GM12872 (cell line): ENCODE results near the gene ZNF618.

Experiments
- CTCF ChIP-seq: IDR thresholded peaks from 3 replicates; pipeline ENCODE4 v1.5.1; 2011; ENCODE audit warnings: low read depth, mild to moderate bottlenecking, low read length, moderate library complexity; ENCODE audit not compliant: insufficient read depth

ZNF618 gene

GRCh38 chr9:114037961-114038723 is 162.0 kb downstream of the ZNF618 start:
- TF ChIP-seq CTCF, result no peak

GRCh38 chr9:114038724-114039313 is 162.7 kb downstream of the ZNF618 start:
- TF ChIP-seq CTCF, result no peak

- no peak for TF ChIP-seq CTCF
Measured at GRCh38 chr9:114039484-114039883, 163.4 kb downstream of the ZNF618 start.

GRCh38 chr9:114046237-114046755 is 170.2 kb downstream of the ZNF618 start:
- TF ChIP-seq CTCF, result no peak

- no peak for TF ChIP-seq CTCF
Measured at GRCh38 chr9:114046875-114047274, 170.8 kb downstream of the ZNF618 start.

GRCh38 chr9:114047717-114048116 is 171.6 kb downstream of the ZNF618 start:
- TF ChIP-seq CTCF, result peak; percentile 41; the same call in 2 of the 3 replicates

DNA sequence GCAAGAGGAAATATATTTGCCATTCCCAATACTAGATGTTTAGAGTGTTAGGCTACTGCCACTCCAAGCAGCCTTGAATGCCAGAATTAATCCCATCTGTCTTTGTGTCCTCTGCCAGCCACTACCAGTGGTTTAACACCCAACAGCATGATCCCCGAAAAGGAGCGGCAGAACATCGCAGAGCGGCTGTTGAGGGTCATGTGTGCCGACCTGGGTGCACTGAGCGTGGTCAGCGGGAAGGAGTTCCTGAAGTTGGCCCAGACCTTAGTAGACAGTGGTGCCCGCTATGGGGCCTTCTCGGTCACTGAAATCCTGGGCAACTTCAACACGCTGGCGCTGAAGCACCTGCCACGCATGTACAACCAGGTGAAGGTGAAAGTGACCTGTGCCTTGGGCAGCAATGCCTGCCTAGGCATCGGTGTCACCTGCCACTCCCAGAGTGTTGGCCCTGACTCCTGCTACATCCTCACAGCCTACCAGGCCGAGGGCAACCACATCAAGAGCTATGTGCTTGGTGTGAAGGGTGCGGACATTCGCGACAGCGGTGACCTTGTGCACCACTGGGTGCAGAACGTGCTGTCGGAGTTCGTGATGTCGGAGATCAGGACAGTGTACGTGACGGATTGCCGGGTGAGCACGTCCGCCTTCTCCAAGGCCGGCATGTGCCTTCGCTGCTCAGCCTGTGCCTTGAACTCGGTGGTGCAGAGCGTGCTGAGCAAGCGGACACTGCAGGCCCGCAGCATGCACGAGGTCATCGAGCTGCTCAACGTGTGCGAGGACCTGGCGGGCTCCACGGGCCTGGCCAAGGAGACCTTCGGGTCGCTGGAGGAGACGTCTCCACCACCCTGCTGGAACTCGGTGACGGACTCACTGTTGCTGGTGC is 172.7 kb downstream of the ZNF618 start:
- TF ChIP-seq CTCF, result no peak
